Peyer's patch (tissue), 4 donors: ENCODE measurements around the gene CZIB.

Experiments used
- CTCF ChIP-seq, 6 experiments: fragments of 450-650 bp in 4 of 6; fragments of 200-600 bp in 2 of 6; sonication (generic) in 1 of 6; IDR thresholded peaks; one replicate each; pipeline ENCODE4 v1.5.1; 2017 to 2019; ENCODE audit warnings: antibody characterized with exemption in 6 of 6, mild to moderate bottlenecking in 3 of 6, moderate library complexity in 1 of 6
- POLR2A ChIP-seq, 2 donors: fragments of 450-650 bp; IDR thresholded peaks; one replicate each; pipeline ENCODE4 v1.5.1; 2017; ENCODE audit warnings: antibody characterized with exemption in 2 of 2, mild to moderate bottlenecking in 2 of 2, moderate library complexity in 2 of 2

- TF ChIP-seq CTCF (IDR thresholded peaks at IDR 0.05) (no peak), POLR2A (IDR thresholded peaks at IDR 0.05) (no peak)
Measured at GRCh38 chr1:53256511-53257453, 36.3 kb upstream of the CZIB start.
